HG02678 (cell line): ENCODE results near the gene PDZK1IP1.

Experiments
- ATAC-seq: cut with Tn5 transposase; IDR thresholded peaks from one replicate; pipeline ENCODE4 v1.9.1; 2021; ENCODE audit warnings: mild to moderate bottlenecking, moderate library complexity; ENCODE audit not compliant: unreplicated experiment

PDZK1IP1 gene, protein sequence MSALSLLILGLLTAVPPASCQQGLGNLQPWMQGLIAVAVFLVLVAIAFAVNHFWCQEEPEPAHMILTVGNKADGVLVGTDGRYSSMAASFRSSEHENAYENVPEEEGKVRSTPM

DNA sequence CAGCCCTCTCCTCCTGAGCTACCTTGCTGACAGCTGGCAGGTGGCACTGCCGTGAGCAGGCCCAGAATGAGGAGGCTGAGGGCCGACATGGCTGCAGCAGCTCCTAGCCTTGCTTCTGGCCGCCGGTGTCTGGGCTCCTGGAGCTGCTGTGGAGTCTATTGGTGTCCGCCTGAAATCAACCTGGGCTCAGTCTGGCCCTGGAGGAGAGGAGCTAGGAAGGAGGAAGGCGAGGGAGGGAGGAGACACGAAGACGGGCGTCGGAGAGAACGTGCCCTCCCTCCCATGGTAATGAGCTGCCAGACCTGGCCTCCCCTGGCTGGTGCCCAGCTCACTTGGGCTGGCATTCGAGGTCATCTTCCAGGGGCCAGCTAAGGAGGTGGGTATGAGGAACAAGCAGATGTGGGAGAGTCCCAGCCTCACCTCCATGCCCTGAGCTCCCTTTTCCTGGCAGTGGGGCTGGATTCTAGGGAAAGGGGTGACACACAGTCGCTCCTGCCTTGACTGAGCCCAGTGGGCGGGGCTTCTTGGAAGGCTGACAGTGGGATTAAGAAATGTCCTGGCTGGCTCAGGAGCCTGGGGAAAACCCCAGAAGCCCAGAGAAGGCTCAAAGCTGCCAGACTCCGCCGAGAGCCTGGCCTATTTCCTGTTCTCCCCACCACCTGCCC is at the start of gene PDZK1IP1:
TSS of gene PDZK1IP1 (minus strand) at position 193 of the 665 bp plus-strand sequence. CDS start at position 89, 104 bp downstream.
- ATAC-seq = no peak

DNA sequence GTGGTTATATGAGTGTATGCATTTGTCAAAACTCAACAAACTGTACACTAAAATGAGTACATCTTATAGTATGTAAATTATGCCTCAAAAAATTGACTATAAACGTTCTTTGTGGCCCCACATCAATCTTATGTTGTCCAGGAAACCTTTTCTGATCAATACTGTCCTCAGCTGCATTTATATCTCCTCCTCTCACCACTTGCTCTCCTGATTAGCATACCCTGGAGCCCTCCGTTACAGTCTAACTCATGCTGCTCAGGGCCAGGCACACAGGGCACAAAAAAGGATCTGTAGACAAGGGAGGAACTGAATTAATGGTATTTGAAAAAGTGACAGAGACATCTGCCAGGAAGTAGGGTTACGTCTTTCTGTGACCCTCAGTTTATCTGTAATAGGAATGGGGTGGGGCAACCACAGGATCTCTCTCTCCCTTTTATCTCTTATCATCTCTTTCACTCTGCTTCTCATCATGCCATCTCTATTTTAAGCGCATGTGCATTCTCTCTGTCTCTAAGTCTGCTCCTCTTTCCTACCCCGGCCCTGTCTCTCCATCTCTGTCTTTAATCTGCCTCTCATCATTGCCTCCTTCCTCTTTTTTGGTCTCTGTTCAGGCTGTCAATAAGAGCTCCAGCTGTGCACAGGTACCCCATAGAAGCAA is 49.2 kb upstream of the PDZK1IP1 start:
- no peak for ATAC-seq

DNA sequence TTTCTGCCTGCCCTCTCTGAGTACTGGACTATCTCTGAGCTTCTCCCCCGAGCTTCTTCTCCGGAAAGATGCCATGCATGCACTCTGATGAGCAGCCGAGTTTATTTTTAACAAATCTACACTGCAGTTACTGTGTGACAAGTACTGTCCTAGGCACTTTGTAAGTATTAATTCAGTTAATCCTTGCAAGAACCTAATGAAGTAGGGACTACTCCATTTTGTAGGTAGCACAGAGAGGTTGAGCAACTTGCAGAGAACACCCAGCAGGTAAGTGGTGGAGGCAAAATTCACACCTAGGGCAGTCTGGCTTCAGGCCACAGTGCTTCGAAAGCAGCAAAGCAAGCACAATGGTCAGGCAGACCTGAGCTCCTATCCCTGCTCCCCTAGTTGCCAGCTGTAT is 46.0 kb upstream of the PDZK1IP1 start:
- ATAC-seq = no peak

DNA sequence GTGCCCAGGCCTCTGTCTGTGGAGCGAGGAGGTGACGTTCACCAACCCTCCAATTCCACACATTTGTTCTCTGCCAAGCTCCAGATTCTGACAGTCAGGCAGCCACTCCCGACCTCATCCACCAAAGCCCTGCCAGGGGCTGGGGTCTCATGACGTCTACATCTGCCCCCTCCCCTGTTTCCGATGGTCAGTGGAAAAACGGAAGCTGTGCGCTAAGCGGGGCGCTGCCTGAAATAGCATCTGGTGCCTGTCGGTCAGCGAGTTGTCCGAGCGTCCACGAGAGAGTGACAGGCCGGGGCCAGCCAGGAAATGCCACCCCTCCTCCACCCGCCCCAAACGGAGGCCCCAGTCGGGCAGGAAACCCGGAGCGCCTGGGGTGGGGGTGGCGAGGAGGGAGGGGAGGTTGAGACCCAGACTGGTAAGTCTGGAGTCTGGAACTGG is 45.4 kb upstream of the PDZK1IP1 start:
- no peak for ATAC-seq

DNA sequence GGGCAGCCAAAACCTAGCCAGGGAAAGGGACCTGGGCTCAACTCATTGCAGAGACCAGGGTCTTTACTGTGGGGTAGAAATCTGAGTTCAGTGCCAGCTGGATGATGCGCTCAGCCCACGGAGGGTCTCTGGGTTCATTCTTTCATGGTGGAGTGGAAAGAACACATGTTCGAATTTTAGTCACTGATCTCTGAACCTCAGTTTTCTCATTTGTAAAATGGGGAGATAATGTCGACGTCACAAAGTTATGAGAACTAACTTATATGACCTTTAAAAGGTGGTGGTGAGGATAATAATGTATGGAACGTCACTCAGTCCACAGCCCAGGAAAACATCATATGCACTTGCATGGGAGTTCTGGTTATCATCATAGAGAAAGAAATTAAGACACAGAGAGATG is 43.4 kb upstream of the PDZK1IP1 start:
- ATAC-seq = no peak

DNA sequence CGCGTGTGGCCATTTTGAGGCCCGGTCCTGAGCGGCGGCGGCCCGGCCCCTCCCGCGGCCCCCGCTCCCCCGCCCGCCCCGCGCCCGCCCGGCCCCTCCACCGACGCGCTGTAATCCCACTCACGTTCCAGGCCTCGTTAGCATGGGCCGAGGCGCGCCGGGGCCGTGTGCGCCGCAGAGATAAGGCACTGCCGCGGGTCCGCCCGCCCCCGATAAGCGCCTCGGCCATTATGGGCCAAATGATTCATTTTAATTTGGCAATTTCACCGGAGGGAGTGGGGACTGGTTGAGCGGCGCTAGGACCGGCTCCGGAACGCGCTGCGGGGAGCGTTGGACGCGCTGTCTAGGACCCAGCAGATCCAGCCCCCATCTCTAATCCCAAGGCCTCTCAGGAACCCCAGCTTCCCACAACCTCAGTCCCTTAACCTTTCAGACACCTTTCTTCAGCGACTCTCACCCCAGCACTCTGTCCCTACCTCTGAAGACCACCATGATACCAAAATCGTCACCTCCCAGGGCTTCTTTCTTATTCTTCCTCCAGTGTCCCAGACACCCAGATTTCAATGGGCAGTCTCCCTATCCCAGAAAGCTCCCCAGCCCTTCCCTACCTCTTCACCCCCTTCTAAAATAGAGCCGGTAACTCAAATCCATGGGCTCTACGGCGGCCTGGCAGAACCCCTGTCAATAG is 42.5 kb upstream of the PDZK1IP1 start, which contains the start of gene TAL1:
TSS of gene TAL1 (minus strand) at position 39 of the 688 bp plus-strand sequence. CDS start 6,337 bp downstream, outside the sequence.
- ATAC-seq = no peak

DNA sequence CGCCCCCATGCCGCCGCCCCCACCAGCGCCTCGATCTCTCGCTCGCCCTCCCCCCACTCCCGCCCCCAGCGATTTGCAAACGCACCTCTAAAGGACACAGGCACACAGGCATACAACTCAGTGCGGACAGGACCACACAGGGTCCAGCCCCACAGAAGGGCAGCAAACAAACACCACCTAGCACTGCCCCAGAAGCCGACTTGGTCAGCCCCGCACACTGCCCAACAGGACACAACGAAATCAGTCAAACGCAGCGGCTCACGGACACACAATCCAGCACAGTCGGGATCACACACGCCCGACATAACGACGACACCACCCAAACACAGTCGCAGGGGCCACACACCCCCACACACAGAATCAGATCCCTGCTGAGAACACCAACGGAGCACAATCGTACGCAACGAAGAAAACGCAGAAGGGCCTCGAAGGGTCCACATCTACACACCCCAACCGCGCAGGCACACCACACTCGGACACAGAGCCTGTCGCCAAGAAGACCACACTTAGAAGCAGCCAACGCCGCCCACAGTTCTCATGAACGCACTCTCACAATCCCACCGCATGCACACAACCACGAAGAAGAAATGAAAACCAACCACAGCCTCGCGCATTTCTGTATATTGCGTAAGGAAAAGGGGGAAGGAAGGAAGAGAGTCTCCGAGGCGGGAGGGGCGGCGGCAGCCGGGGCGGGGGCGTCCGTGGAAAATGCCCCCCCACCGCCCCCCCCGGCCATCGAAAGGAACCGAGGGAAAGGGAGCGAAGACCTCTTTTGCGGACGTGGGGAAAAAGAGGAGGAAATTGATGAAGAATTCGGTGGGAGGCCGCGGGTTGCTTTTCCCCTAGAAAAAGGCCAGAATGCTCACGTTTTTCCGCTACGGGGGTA is 41.7 kb upstream of the PDZK1IP1 start:
- ATAC-seq = no peak

DNA sequence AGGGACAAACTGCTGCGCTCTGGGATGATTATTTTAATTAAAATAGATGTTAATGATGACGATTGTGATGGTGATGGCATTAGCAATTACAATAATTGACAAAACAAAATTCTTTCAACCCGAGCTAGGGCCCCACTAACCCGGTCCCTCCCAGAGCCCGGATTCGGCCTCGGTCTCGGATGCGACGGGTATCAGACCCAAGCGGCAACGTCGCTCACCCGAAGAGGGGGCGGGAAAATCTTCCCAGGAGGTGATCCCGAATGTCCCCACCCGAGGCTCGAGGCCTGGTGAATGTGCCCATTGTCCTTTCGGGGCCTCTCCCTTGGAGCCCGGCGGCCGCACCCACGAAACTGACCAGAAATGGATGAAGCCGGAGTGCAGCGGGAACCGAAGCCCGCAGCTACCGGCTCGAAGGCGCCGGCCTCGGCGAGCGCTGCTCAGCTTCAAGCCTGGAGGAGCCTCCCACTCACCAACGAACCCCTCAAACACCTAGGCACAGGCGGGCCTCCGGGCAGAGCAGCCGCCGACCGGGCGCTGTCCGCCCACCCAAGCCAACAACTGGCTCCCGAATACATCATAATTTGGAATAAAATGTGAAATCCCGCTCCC is 41.0 kb upstream of the PDZK1IP1 start:
- no peak for ATAC-seq

DNA sequence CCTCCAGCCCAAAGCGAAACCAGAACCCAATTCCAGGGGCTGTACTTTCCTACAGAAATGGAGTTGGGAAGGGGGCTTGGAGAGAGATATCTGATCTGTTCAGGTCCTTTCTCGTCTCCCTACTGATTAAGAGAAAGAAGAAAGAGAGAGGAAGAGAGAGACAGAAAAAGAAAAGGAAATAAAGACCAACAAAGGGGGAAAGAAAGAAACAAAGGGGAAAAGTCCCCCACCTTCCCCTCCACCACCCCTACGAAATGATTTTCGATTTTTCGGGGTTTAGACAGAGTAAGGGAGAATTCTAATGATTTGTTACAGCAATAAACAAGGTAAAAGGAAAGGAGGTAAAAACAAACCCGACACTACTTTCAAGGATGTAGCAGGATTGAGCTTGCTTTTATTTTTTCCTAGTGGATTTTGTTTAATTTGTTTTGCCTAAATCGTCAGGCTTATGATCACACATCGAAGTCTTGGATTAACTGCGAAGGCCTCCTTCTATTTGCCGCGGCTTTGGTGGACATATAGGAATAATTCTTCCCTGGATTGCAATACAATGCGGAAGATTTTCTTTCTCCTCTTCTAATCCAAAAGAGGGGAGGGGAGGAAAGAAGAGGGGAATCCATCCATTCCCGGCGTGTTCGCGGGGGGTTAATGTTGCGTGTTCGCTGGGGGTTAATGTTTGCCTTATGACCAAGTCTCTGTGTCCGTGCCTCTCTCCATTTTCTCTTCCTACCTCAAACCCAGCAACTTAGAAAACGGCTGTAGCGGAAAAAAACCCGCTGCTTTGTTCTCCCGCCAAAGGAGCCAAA is 40.3 kb upstream of the PDZK1IP1 start:
- ATAC-seq = no peak

DNA sequence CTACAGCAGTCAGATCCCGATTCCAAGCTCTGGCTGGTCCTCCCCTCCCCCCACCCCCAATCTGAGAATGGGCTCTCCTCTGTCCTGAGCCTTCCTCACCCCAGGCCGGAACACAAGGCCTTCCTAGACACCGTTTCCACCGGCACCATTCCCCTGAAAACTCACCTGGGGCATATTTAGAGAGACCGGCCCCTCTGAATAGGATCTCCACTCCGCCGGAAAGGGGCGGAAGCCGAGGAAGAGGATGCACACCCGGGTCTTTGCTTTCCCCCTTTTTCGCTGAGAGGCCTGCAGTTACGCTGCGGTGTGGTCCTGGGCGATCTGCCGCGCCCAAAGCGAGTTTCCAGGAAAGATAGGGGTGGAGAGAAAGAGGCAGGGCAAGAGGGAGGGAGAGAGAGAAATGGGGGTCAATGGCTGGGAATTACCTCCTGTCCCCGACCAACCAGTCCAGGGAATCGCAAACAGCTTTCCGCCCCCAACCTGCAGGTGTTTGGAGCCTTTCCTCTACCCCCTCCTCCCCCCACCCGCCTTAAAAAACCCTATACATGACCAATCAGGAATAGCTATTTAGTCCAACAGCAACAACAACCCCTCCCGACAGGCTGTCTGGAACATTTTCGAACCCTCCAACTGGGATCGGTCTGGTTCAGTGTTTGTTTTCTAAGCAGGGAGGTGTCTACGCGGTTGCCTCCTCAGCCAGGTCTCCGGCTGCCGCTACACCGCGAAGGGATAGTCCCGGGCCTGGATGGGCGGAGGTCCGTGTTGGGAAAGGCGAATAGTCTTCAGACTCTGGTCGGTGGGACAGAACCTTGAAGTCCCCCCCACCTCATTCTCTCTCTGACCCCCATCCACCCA is 39.4 kb upstream of the PDZK1IP1 start:
- no peak for ATAC-seq

DNA sequence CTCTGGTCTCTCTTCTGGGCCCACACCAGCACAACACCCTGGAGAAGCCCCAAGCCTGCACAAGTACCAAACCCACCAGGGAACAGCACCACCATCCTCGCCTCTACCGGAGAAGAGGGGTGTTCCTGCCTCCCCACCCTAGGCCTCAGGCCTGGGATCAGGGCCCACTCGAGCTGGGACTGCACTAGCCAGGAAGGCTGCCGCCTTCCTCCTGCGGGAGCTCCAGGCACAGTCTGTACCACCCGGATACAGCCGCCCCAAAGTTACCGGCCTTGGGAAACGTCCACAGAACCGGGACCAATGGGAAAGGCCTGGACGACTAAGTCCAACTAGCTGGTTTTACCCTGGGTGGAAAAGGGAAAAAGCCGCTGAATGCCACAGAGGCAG is 38.8 kb upstream of the PDZK1IP1 start:
- no peak for ATAC-seq

DNA sequence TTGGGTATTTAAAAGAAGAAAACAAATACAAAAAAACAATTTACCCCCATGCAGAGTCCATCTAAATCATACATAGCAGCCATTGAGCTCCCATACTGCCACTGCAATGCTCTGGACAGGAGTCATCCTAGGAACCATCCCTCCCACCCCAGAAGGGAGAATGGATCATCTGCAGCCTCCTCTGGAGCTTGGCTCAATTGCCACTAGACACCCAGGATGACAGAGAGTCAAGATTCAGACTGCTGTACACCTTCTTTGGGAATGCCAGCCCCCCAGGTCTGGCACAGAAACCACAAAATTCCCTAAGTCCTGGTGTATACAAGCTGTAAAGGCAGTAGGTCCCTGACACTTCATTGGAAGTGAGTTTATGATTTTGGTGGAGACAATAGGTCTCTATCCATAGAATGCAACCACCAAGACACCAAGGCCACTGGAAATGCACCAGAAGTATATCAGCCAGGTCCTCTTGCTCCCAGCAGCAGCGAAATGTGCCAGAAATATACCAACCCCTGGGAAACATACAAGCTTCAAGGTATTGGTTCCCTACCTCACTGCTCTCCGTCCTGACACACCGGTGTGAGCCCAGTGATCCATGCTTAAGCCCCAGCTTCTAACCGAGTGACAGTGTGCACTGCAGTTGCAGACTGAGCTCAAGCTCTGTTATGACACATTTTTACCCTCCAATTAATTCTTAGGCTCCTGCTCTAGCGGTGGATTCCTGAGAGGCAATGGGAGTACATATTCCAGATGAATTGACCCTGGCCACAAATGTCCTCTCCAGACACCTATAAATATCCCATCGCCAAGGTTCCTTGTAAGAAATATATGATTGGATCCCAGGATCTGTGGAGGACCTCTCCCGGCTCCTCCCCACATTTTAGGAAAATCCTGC is 37.8 kb upstream of the PDZK1IP1 start:
- ATAC-seq = no peak

DNA sequence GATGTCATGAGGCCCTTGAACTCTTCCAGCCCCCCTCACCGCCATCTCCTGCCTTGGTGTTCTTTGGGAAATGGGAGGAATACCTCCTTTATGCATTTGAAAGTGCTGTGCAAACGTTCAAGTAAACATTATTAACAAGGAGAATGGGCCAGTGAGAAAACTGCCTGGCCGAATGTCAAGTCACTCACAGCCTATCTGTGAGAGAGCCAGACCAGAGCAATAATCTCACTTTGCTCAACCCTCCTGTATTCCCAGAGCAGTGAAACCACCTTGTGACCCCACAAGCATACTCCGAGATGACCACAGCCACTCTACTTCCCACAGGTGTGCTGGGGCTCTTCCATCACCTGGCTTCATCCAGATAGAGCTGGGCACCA is 37.0 kb upstream of the PDZK1IP1 start:
- ATAC-seq = no peak

DNA sequence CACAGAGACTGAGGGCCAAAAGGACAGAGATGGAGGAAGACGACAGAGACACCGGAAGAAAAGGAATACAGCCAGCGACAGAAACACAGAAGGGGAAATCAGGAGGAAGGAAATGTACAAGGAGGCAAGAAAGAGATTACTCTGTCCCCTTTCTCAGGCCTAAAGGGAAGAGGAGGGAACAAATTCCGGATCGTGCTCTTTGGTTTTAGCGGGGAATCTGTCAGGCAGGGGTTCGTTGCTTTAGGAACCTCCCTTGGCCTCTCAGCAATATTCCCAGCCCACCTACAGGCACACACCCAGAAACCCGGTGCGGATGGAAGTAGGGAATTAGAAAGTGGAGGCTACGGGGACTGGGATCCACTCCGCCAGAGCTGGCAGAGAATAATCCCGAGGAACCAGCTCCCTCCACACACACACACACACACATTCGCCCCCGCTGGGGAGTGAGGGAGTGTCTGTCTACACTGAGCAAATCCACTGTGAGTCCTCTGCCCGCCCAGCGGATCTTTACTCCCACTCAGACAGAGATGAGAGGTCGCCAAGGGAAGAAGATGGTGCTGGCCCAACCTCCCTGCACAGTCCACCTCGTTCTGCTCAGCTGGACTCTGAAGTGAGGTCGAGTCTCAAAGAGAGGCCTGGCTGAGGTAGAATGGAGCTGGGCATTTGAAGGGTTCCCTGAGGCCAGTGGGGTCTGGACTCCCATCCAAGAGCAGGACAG is 36.4 kb upstream of the PDZK1IP1 start:
- no peak for ATAC-seq

DNA sequence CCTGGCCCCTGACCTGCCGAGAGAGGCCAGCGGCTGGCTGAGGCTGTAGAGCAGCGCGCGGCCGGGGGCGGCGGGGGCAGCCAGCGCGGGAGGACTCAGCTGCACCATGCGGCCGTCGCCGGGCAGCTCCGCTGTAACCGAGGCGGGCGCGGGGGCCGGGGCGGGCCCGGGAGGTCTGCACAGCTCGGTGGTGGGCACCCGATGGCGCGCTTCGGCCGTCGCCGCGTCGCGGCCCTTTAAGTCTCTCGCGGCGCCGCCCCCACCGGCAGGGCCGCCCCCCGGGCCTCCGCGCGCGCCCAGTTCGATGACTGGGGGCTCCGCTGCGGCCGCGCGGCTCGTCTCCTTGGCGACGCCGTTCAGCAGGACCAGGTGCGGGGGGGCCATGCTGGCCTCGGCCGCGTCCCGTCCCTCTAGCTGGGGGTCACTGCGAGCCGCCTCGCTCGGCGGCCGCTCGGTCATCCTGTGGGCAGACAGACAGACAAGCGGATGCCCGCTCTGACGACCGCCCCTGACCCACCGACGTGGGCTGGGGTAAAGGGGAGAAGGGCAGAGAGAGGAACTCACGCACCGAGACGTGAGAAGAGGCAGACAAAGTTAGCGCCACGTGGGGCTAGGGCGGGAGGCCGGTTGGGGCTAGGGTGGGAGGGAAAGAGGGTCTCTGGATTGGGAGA is 35.7 kb upstream of the PDZK1IP1 start:
- ATAC-seq = no peak

DNA sequence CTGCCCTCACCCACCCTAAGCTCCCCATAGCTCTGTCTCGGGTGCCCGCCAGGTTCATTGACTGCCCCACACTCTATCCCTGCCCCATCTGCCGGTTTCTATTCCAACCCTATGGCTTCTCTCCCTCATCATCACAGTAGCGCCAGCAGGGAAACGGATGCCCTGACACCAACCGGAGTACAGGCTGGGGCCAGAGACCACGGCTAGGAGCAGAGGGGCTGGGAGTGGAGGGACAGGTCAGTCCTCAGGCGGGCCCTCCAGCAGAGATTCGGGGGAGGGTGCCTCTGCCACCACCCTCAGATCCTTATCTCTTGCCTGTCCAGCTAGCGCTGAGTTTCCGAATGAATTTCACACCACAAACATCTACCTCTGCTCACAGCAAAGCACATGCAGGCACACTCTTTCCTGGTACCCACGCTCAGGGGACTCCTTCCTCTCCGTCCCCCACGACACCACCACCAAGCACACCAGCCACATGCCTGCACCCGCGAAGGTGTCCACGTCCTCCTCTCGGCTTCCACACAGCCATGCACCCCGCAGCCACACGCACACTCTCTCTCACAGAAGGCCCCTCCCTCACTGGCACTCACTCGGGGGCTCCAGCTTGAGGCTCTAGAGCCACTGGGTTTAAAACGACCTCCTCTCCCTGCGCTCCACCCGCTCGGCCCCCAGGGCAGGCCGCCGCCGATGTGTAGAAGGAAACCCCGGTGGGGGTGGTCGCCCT is 35.0 kb upstream of the PDZK1IP1 start:
- no peak for ATAC-seq
